NCI-H1417 treated with DMSO at 0.1 percent for 48 hours (cell line): ENCODE results near the gene SPSB4.

Source experiments
- DNase-seq: peaks from one replicate; lab custom pipeline; 2025; lab: John Stamatoyannopoulos, UW

Gene SPSB4

GRCh38 chr3:141055136-141055535, 4.0 kb downstream of the SPSB4 start:
- no peak for DNase-seq

DNA sequence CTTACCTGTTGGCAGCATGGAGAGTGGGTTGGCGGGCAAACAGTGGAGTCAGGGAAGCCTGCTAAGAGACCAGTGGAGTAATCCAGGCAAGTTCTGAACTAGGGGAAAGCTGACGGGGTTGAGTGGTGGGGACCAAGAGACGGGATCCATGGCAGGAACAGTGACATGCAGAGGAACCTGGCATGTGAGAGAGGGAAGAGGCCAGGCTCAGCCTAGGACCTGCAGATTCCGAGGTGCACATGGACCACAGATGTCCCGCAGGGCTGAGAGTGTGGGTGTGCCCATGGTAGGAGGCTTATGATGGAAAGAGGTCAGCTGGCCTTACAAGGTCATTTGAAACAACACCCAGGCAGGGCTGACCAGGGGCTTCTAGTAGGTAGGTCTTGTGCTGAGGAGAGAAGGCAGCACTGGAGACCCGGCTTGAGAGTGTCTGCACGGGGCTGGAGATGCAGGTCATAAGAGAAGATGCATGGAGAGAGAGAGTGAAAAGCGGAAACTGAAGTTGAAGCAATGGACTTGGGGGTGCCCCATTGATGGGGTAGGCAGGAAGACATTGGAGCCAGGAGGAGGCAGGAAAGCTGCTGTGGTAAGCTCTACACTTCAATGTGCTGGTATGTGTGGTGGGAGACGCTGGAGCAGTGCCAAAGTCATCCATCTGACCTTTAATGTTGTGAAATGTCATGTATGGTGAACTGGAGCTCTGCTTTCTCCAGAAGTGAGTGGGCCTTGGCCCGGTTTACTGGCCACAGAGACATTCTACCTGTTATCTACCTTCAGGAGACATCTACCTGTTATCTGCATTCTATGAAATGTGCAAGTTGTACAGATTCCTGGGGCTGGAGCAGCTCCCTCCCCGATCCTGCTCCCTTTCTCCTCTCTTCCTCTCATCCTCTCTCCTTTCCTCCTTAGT, 4.6 kb downstream of the SPSB4 start:
- DNase-seq, result no peak

GRCh38 chr3:141056751-141057171, 5.6 kb downstream of the SPSB4 start:
- DNase-seq, result no peak

- no peak for DNase-seq
Observed at GRCh38 chr3:141057436-141057835, 6.3 kb downstream of the SPSB4 start.

GRCh38 chr3:141057946-141058800, 7.0 kb downstream of the SPSB4 start:
- DNase-seq, result no peak

DNA sequence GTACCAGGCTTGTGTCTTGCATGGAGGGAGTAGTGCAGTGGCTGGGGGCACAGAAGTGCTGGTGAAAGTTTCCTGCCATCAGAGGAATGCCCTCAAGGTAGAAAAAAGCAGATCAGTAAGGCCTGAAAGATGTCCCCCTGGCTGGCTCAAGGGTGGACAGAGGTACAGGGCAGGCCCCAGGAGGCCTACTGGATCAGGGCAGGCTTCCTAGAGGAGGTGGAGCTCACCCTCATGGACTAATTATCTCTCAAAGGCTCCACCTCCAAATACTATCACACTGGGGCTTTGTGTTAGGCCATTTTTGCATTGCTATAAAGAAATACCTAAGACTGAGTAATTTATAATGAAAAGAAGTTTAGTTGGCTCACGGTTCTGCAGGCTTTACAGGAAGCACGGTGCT, 7.8 kb downstream of the SPSB4 start:
- DNase-seq, result no peak

- no peak for DNase-seq
Observed at GRCh38 chr3:141059816-141060215, 8.7 kb downstream of the SPSB4 start.

GRCh38 chr3:141060327-141060726, 9.2 kb downstream of the SPSB4 start:
- DNase-seq, result no peak

- DNase-seq, result no peak
Observed at GRCh38 chr3:141063831-141064230, 12.7 kb downstream of the SPSB4 start.

DNA sequence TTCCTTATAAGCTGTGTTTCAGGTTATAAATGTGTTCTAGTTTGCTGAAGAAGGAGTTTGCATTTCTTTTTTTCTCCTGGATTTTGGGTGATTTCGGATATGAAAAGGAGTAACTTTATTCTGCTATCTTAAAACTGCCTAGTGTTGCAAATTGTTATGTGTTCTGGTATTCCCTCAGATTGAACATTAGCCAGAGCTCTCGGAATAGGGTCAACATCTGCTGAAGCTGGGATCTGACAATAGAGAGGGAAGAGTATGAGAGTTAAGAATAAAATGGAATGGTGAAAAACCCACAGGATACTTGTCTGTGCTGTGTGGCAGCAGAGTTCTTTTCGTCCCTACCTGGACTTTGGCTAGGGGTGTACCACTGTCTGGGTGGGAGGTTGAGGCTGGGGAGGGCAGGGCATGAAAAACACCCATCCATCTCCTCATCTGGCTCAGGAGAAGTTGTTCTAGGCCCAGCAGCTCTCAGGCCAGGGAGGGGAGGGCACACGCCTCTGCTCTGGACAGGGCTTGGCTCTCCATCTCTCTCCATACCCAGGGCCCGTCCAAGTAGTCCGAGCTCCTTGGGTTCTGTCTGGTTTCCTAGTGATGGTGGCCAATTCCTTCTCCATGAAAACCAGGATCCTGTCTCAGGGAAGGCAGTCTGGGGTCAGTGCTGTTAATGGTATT, 13.2 kb downstream of the SPSB4 start:
- no peak for DNase-seq

- DNase-seq, result no peak
Observed at GRCh38 chr3:141065258-141065657, 14.1 kb downstream of the SPSB4 start.

DNA sequence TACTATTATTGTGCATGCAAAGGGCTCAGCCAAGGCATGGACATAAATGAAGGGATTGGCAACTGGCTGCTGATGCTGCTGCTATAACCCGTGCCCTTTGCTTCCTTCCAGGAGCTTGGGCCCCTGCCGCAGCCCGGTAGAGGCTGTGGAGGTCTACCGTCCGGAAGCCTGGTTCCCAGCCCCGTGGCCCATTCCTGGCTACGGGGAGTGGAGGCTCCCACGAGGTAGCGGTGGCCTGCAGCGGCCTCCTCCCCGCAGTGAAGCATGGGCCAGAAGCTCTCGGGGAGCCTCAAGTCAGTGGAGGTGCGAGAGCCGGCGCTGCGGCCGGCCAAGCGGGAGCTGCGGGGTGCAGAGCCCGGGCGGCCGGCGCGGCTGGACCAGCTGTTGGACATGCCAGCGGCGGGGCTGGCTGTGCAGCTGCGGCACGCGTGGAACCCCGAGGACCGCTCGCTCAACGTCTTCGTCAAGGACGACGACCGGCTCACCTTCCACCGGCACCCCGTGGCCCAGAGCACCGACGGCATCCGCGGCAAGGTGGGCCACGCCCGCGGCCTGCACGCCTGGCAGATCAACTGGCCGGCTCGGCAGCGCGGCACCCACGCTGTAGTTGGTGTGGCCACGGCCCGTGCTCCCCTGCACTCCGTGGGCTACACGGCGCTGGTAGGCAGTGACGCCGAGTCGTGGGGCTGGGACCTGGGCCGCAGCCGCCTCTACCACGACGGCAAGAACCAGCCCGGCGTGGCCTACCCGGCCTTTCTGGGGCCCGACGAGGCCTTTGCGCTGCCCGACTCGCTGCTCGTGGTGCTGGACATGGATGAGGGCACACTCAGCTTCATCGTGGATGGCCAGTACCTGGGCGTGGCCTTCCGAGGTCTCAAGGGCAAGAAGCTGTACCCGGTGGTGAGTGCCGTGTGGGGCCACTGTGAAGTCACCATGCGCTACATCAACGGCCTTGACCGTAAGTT, 15.0 kb downstream of the SPSB4 start:
- DNase-seq, result no peak

- no peak for DNase-seq
Observed at GRCh38 chr3:141067206-141067974, 16.2 kb downstream of the SPSB4 start.

GRCh38 chr3:141070229-141070628, 19.1 kb downstream of the SPSB4 start:
- no peak for DNase-seq

- DNase-seq, result no peak
Observed at GRCh38 chr3:141070727-141071357, 19.7 kb downstream of the SPSB4 start.

DNA sequence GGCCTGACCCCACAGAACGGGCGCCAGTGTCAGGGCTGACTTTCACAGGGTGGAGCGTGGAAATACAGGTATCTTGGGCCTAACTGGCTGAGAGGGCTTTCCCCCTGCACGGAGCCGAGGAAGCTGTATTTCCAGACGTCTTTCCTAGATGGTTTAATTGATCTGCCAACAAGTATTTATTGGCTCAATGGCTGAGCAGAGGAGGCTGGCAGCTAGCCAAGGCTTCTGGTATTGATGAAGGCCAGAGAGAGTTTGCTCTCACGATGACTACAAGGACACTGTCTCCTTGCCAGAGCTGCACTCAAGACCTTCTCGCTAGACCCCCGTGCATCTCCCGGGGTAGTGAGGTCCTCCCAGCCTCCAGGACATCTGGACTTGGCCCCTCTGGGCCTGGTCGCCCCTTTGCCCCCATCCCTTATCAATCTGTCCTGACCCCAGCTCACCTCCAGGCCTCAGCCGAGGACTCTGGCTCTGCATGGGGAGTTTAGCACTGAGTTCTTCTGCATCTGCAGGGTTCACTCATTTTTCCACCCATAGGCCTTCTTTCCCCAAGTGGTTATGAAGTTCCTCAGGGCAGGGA, 20.6 kb downstream of the SPSB4 start:
- no peak for DNase-seq

GRCh38 chr3:141072950-141073349, 21.8 kb downstream of the SPSB4 start:
- DNase-seq, result no peak

DNA sequence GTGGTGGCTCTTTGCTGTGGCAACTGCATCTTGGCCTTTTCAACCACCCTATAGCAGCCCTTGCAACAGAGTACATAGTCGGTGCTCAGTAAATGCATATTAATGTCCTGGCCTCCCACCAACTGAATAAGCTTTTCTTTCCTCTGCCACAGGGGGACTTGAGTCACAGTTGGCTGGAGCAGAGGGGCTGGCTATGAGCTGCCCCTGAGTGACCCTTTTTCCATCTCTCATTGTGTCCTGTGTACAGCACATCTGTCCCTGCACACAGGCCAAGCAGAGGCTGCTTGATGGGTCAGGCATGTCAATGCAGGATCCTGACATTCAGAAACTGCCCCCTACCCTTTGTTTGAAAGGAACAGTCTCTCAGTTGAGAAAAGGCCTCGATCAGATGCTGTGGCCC, 22.4 kb downstream of the SPSB4 start:
- no peak for DNase-seq

DNA sequence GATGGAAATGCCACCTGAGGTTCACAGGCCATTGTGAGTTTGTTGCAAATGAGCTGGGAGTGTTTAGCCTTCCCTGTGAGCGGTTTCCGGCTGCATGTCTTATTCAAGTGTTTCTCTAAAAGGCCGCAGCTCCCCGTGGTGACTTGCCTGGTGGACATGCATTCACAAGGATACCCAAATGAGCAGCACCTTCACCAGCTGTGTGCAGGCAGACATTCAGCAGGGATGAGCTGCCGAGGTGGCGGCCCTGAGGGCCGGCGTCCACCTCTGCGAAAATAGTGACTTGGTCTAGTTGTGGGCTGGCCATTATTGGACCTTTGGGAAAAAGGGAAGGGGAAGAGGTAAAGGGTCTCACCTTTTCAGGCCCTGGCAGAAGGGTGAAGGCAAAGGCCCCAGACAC, 23.4 kb downstream of the SPSB4 start:
- no peak for DNase-seq
